Fibroblast of lung (primary cell): ENCODE measurements around the gene DHPS. TPM values are rescaled to one million over a fixed set of nuclear protein-coding genes. Genes with fewer than 3 reads are reported as not detected.

ENCODE experiments used
- DNase-seq, 2 donors: peaks; one replicate each; pipeline versions ENCODE4 v3.0.0 to v3.0.0-alpha.2; 2010; ENCODE audit warnings: low read depth in 2 of 2
- H2AFZ ChIP-seq: 2 replicates; pipeline ENCODE4 v1.5.1; 2012; ENCODE audit warnings: low read length, control low read depth, inconsistent platforms
- H3K27ac ChIP-seq: 2 replicates; pipeline ENCODE4 v1.5.1; 2011; ENCODE audit warnings: low read length, control low read depth; ENCODE audit not compliant: insufficient read depth
- H3K27me3 ChIP-seq: 2 replicates; pipeline ENCODE4 v1.5.1; 2011; ENCODE audit warnings: mild to moderate bottlenecking, low read length; ENCODE audit not compliant: control insufficient read depth, insufficient read depth
- H3K36me3 ChIP-seq: 2 replicates; pipeline ENCODE4 v1.5.1; 2011; ENCODE audit warnings: low read length; ENCODE audit not compliant: control insufficient read depth, insufficient read depth
- H3K4me1 ChIP-seq: 2 replicates; pipeline ENCODE4 v1.5.1; 2011; ENCODE audit warnings: low read length; ENCODE audit not compliant: control insufficient read depth, insufficient read depth; ENCODE audit errors: extremely low read depth
- H3K4me2 ChIP-seq: 2 replicates; pipeline ENCODE4 v1.5.1; 2011; ENCODE audit warnings: low read length, control low read depth; ENCODE audit not compliant: insufficient read depth; ENCODE audit errors: extremely low read depth
- H3K4me3 ChIP-seq, 4 experiments: fragments of 200-600 bp in 1 of 4; sonication (generic) in 1 of 4; replicated peaks in 1 of 4; 2 replicates each; pipeline ENCODE4 v1.5.1; 2011 to 2016; ENCODE audit warnings: low read length in 4 of 4, low read depth in 3 of 4, mild to moderate bottlenecking in 3 of 4, control low read depth in 2 of 4, inconsistent platforms in 1 of 4, mixed read lengths in 1 of 4; ENCODE audit not compliant: insufficient read depth in 1 of 4; ENCODE audit errors: control extremely low read depth in 1 of 4
- H3K79me2 ChIP-seq: 2 replicates; pipeline ENCODE4 v1.5.1; 2012; ENCODE audit warnings: mild to moderate bottlenecking, low read length, inconsistent platforms; ENCODE audit not compliant: control insufficient read depth, insufficient read depth
- H3K9ac ChIP-seq: 2 replicates; pipeline ENCODE4 v1.5.1; 2011; ENCODE audit warnings: mild to moderate bottlenecking, low read length, control low read depth; ENCODE audit not compliant: insufficient read depth
- H3K9me3 ChIP-seq: 2 replicates; pipeline ENCODE4 v1.5.1; 2012; ENCODE audit warnings: low read depth, low read length; ENCODE audit not compliant: control insufficient read depth, insufficient read depth
- H4K20me1 ChIP-seq: 2 replicates; pipeline ENCODE4 v1.5.1; 2011; ENCODE audit warnings: low read length; ENCODE audit not compliant: control insufficient read depth, insufficient read depth; ENCODE audit errors: extremely low read depth
- CTCF ChIP-seq, 2 donors: IDR thresholded peaks in 1 of 2; conservative IDR thresholded peaks in 1 of 2; 1 replicate in 1 of 2; 2 replicates in 1 of 2; pipeline ENCODE4 v1.5.1; 2011 to 2012; ENCODE audit warnings: low read length in 2 of 2, control low read depth in 1 of 2, inconsistent platforms in 1 of 2, low read depth in 1 of 2, mild to moderate bottlenecking in 1 of 2
- EZH2 ChIP-seq: IDR thresholded peaks from 2 replicates; pipeline ENCODE4 v1.5.1; 2012; ENCODE audit warnings: low read length, control low read depth, mild to moderate bottlenecking; ENCODE audit errors: missing control alignments
- polyA plus RNA-seq, 2 donors: library from polyadenylated mRNA; depleted of rRNA in 1 of 2; stranded (reverse) in 1 of 2; unstranded in 1 of 2; fragments of >200 nt; gene quantifications; 2 replicates each; pipeline ENCODE4 v1.2.1, GENCODE V29; 2011 to 2012; ENCODE audit warnings: missing spikeins in 1 of 2
- total RNA-seq: library from RNA; depleted of rRNA; stranded (reverse); fragments of >200 nt; gene quantifications from 2 replicates; pipeline ENCODE4 v1.2.1, GENCODE V29; 2014

The DHPS gene
- total and polyA plus RNA-seq, 2 donors (not counting 1 experiment from before 2014, with no cell fraction given) = 43.2 to 60.4 TPM

DNA sequence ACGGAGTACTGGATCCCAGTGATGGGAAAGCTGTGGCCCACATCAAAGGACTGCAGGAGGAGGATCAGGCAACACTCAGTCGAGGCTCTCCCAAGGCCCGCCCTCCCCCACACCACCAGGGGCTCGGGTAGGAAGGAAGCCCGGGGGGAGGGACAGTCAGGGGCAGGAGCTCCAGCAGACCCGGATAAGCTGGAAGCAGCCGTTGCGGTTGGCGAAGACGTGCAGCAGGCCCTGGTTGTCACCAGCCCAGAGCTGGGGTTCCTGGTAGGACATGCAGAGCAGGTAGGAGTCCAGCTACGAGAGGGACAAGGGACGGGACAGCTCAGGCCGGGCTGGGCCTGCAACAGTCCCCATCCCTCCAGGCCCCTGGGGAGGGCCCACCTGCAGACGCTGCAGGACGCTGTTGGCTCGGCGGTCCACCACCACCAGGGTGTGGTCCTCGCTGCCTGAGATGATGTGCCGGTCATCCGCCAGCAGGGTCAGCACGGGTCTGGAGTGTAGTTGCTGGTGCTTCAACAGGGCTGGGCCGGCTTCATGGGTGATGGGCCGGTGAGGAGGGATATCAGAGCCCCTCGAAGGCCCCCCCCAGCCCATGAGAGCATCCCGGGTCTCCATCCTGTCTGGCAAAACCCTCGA lies 8.0 kb upstream of the DHPS start:
- no peak for DNase-seq
- Histone ChIP-seq H3K4me1 (no peaks in the 10 kb centered on the region), H3K9ac (no peak overlapping the region), H2AFZ (no peak overlapping the region), H3K4me2 (no peak overlapping the region), H3K79me2 (no peaks in the 10 kb centered on the region), H3K27ac (no peak overlapping the region), H3K36me3 (no peaks in the 10 kb centered on the region), H3K9me3 (no peaks in the 10 kb centered on the region), H3K27me3 (no peaks in the 10 kb centered on the region), H3K4me3 (no peak overlapping the region), H4K20me1 (no peaks in the 10 kb centered on the region)
- TF ChIP-seq EZH2 = no peak

GRCh38 chr19:12689012-12689411 lies 7.3 kb upstream of the DHPS start:
- no peak for DNase-seq
- Histone ChIP-seq H3K79me2 (no peaks in the 10 kb centered on the region), H2AFZ (no peak overlapping the region)

DNA sequence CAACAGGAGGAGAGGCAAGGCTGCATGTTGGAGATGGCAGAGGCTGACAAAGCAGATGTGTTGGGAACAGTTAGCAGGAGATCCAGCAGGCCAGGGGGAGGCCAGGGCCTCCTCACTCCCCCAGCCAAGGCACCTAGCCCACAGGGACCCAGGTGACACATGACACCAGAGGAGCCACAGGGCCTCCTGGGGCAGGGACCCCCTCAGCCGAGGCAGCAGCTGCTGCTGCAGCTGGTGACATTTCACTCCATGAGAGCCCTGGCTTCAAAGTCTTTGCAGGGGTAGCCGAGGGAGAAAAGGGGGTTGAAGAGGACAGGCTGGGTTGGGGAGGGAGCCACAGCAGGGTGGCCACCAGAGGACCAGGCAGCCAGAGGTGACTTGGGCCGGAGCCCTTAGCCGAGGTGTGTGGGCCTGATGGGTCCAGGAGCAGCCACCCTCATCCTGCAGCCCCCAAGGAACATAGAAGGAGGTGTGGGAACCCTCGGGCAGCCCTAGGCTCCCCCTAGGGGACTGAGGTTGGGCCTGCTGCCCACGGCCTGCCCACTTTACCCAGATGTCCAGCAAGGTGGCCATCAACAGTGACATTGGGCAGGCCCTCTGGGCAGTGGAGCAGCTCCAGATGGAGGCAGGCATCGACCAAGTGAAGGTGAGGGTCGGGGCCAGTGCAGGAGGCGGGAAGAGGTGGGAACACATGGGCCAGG lies 6.0 kb upstream of the DHPS start, which contains the start of gene GNG14:
Gene GNG14, plus strand, starts transcription at position 503 of the 701 bp plus-strand sequence. Its CDS starts 51 bp downstream, at position 554.
- Histone ChIP-seq H3K79me2 (no peaks in the 10 kb centered on the region), H3K27me3 (no peaks in the 10 kb centered on the region), H3K9ac (no peak within 1 kb of the TSS), H3K4me3 (no peak within 1 kb of the TSS), H3K27ac (no peak within 1 kb of the TSS), H2AFZ (no peak within 1 kb of the TSS), H3K4me1 (no peaks in the 10 kb centered on the region), H3K4me2 (no peak within 1 kb of the TSS), H3K36me3 (no peaks in the 10 kb centered on the region), H4K20me1 (no peaks in the 10 kb centered on the region), H3K9me3 (no peaks in the 10 kb centered on the region)
- DNase-seq = no peak
- no peak for TF ChIP-seq EZH2
- no peak for TF ChIP-seq CTCF (conservative IDR thresholded peaks at IDR 0.05 in 1 of 2, IDR thresholded peaks at IDR 0.05 in 1 of 2; ENCODE audit: low read depth in 1 of 2, low read length in 2 of 2)

More at GRCh38 chr19:12689012-12689411, 7.3 kb upstream of the DHPS start:
- Histone ChIP-seq H4K20me1 (no peaks in the 10 kb centered on the region), H3K9ac (no peak overlapping the region), H3K4me1 (no peaks in the 10 kb centered on the region), H3K36me3 (no peaks in the 10 kb centered on the region), H3K9me3 (no peaks in the 10 kb centered on the region), H3K27me3 (no peaks in the 10 kb centered on the region), H3K4me3 (no peak overlapping the region), H3K27ac (no peak overlapping the region), H3K4me2 (no peak overlapping the region)
- TF ChIP-seq EZH2 (no peak), CTCF (conservative IDR thresholded peaks at IDR 0.05 in 1 of 2, IDR thresholded peaks at IDR 0.05 in 1 of 2; ENCODE audit: low read depth in 1 of 2, low read length in 2 of 2) (no peak)
